HG02840 (cell line): ENCODE data around the gene ZNF609.

ENCODE experiments used
- ATAC-seq: cut with Tn5 transposase; IDR thresholded peaks from one replicate; pipeline ENCODE4 v1.9.1; 2021; ENCODE audit warnings: mild to moderate bottlenecking, moderate library complexity, moderate number of reproducible peaks; ENCODE audit not compliant: unreplicated experiment, low FRiP score

The ZNF609 gene, protein sequence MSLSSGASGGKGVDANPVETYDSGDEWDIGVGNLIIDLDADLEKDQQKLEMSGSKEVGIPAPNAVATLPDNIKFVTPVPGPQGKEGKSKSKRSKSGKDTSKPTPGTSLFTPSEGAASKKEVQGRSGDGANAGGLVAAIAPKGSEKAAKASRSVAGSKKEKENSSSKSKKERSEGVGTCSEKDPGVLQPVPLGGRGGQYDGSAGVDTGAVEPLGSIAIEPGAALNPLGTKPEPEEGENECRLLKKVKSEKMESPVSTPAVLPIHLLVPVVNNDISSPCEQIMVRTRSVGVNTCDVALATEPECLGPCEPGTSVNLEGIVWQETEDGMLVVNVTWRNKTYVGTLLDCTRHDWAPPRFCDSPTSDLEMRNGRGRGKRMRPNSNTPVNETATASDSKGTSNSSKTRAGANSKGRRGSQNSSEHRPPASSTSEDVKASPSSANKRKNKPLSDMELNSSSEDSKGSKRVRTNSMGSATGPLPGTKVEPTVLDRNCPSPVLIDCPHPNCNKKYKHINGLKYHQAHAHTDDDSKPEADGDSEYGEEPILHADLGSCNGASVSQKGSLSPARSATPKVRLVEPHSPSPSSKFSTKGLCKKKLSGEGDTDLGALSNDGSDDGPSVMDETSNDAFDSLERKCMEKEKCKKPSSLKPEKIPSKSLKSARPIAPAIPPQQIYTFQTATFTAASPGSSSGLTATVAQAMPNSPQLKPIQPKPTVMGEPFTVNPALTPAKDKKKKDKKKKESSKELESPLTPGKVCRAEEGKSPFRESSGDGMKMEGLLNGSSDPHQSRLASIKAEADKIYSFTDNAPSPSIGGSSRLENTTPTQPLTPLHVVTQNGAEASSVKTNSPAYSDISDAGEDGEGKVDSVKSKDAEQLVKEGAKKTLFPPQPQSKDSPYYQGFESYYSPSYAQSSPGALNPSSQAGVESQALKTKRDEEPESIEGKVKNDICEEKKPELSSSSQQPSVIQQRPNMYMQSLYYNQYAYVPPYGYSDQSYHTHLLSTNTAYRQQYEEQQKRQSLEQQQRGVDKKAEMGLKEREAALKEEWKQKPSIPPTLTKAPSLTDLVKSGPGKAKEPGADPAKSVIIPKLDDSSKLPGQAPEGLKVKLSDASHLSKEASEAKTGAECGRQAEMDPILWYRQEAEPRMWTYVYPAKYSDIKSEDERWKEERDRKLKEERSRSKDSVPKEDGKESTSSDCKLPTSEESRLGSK (N-terminal part only)

DNA sequence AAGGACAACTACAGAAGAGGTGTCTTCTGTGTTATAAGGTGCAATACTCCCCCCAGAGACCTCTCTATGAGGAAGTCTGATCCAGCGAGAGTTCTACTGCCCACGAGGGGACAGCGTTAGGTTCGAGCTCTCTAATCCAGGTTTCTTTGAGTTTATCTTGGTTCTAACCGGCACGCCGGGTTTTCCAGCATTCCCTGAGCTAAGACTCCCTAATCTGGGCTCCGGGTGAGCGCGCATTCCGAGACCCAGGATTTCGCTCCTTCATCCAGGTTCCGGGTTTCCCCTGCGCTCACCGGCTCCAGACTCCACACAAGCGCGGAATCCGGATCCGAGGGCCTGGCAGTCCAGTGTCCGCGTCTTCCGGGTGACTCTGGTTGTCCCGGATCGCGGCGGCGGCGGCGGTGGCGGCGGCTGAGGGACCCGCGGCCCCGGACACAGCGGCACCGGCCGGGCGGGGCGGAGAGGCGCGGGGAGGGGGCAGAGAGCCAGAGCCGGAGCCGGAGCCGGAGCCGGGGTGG lies at the start of gene ZNF609:
Gene ZNF609 (plus strand): TSS at position 373 of the 518 bp plus-strand sequence. CDS start 38,842 bp downstream, outside the sequence.
- no peak for ATAC-seq

DNA sequence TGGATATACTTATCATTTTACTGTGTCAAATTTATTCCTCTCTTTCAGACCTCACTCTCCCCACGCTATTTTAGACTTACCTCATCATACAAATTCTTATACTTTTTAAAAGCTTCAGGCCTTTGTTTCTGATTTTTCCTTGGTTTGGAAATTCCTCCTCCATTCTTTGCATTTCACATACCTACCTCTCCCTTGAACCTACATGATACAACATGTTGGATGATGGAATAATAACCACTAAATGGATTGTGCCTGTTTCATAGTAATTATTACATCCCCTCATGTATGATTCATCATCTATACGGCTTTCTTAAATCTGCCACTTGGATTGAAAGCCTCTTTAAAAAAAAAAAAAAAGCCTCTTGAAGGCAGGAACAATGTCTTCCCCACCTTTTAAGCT lies 48.2 kb upstream of the ZNF609 start:
- ATAC-seq, result no peak

DNA sequence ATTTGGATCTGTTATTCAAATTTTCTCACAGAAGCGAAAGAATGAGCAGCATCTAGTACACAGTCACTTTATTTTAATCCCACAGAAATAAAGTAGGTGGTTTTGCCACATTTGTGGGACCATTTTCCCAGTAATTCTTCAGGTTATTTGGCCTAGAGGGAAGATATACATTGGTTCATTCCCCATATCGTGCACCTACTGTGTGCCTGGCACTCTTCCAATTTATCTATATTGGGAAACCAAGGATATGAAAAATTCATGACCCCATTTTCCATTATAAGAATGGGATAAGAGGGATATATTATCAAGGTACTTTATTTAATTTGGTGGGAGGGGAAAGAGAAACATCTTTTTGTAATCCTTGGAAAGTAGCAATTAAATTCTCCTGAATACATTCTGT lies 37.7 kb upstream of the ZNF609 start:
- no peak for ATAC-seq

DNA sequence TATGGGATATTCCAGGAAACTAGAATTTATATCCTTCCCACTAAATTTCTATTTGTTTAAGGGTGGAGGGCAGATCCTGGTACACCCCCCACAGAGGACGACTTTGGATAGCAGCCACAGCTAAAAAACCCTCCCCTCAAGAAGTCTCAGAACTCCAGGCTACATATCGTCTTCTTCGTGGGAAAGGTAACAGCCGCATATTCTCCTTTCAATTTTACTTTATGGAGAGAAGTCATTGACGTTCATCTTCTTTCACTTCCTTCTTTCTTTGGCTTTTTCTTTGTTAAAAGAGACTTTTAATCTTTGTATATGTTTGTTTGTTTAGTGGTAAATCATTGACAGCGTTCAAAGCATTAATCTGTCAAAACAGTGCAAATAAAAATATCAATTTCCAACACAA lies 36.4 kb upstream of the ZNF609 start:
- ATAC-seq, result no peak

DNA sequence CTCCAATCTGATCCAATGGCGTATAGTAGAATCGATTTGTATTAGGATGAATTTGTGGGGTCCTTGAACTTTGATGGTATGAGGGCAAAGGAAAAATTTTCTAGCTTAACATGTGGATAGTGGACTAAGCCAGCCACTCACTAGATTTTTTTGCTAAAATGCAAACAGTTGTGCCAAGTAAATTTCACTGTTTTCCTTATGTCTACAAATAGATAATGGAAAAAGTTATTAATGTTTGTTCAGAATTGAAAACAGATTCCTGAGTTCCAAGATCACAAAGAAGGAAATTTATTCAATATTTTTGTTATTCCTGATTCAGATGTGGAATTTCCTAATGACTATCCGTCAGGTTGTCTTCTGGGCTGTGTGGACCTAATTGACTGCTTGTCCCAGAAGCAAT lies 35.2 kb upstream of the ZNF609 start:
- ATAC-seq, result no peak

DNA sequence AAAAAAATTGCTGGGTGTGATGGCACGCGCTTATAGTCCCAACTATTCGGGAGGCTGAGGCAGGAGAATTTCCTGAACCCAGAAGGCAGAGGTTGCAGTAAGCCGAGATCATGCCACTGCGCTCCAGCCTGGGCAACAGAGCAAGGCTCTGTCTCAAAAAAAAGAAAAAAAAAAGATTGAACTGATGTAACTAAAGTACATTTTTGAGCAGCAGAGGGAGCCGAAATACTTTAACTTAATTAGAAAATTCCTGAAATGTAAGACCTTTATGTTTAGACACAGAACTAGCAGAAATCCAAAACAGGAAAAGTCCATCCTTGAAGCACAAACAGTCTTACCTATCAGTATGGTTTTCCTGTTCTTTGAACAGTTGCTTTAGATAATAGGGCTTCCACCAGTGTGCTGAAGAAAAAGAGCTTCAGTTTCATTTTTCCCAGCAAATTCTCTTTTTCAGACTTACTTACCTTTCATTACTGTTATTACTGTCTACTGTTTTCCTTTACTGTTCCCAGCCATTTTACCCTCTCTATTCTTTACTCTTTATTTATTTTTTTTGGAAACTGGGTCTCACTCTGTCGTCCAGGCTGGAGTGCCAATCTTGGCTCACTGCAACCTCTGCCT lies 33.4 kb upstream of the ZNF609 start:
- ATAC-seq, result no peak

DNA sequence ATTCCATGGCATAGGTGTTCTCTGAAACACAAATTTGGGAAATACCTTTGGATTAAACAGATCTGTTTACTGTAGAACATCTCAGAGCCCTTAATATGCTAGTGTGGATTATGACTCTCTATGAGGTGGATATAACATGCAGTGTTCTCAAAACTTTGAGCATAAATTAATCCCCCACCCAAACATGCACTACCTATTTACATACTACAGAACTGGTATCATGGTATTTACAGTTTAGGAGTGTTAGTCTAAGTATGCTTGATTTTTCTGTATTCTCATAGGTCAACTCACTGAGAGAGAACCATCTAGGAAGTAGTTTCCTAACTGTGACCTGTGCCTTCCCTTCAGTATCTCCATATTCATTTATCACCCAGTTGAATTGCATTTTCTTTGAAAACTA lies 30.9 kb upstream of the ZNF609 start:
- ATAC-seq, result no peak

DNA sequence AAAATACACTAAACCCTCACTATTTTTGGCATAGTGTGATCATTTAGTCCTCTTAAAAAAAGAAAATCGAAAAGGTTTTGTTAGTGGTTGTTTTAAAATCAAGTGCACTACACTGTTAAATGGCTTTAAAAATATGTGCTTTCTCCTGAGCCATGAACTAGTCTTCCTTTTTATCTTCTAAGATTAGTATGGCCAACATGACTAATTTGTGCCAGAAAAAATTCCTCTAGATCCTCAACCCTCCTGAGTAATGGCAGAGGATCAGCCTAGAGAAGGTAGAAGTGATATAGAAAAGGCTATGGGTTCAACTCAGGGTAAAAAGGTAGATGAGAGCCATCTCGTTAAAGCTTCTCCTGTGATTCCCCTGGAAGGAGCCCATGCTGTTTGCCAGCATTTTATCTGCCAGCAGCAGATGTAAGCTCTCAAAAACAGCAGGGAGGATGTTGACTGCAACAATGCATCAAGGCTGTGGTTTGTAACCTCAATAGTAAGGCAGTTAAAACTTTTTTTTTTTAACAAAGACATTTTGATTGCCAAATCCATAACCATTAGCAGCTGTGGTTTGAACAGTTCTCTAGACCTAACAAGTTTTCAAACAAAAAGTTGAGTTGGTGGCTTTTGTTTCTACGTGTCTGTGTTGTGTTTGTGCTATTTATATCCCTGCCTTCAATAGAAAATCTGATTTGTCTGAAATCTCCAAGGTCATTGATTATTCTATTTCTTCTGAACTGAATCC lies 30.2 kb upstream of the ZNF609 start:
- no peak for ATAC-seq

DNA sequence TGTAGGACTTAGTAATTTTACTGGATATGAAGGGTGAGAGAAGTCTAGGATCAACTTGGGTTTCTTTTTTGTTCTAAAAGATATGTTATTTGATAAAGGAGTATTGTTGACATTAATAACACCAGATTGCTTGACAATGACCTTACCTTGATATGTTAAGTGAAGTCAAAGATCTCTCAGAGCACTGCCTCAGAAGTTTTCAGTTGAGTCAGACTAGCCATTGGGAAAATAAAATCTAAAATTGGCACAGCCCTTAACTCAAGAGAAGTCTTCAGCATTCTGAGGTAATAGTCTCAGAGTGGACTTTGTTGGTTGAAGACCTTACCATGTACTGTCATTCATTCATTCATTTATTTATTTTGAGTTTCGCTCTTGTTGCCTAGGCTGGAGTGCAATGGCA lies 22.4 kb upstream of the ZNF609 start:
- no peak for ATAC-seq

GRCh38 chr15:64438653-64439447 lies 21.5 kb upstream of the ZNF609 start:
- ATAC-seq, result no peak

- ATAC-seq, result no peak
These were observed 18.5 kb upstream of the ZNF609 start for GRCh38 chr15:64441852-64442251.

DNA sequence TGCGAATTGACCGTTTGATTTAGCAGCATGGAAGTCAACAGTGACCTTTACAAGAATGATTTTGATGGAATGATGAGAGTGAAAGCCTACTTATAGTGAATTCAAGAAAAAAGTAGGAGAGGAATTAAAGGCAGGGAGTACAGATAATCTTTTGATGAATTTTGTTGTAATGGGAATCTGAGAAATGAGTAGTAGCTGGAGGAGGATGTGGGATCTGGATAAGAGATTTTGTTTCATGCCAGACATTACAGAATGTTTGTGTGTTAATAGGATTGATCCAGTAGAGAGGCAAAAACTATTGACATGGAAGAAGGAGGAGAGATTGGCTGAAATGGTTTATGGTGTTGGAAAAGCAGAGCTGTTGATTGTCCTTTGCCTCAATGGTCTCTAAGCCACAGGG lies 17.4 kb upstream of the ZNF609 start:
- ATAC-seq, result no peak

GRCh38 chr15:64443747-64444621 lies 16.4 kb upstream of the ZNF609 start:
- peak; percentile 65 for ATAC-seq

DNA sequence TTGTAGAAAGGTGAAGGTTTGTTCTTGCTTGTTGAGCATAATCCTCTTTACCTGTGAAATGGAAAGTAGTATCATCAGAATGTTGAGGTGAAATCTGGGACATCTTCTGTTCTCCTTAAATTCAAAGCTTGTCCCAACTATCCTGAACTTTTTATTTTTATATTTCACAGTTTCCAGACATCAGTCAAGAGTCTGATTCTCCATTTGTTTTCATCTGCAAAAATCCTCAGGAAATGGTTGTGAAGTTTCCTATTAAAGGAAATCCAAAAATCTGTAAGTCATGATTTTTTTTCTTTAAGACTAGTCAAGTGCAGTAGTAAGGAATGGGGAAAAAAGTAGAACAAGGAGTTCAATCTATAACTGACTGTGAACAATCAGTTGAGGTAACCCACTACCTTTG lies 15.5 kb upstream of the ZNF609 start:
- no peak for ATAC-seq

DNA sequence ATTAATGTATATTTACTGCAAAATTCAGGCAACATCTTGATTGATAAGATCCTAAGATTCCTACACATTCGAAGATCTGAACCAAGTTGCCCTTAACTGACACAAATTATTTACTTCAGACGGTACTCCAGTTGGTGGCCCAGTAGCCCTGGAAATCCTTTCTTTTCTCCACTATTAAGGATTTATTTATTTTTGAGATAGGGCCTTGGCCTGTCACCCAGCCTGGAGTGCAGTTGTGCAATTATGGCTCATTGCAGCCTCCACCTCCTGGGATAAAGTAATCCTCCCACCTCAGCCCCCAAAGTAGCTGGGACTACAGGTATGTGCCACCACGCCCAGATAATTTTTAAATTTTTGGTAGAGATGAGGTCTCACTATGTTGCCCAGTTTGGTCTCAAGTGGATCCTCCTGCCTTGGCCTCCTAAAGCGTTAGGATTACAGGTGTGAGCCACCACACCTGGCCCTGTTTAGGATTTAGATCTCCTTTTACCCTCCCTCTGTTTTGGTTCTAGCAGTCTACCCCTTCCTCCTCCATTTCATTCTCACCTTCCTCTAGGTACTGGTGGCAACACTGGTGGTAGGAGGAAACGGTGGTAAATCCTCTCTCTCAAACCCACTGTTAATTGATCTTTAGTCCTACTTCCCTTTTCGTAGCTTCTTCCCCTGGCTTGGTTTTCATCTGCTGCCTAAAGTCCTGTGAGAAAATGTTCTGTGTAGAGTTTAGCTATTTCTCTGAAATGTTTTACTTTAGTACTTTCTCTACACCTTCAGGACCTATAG lies 12.7 kb upstream of the ZNF609 start:
- ATAC-seq, result no peak

DNA sequence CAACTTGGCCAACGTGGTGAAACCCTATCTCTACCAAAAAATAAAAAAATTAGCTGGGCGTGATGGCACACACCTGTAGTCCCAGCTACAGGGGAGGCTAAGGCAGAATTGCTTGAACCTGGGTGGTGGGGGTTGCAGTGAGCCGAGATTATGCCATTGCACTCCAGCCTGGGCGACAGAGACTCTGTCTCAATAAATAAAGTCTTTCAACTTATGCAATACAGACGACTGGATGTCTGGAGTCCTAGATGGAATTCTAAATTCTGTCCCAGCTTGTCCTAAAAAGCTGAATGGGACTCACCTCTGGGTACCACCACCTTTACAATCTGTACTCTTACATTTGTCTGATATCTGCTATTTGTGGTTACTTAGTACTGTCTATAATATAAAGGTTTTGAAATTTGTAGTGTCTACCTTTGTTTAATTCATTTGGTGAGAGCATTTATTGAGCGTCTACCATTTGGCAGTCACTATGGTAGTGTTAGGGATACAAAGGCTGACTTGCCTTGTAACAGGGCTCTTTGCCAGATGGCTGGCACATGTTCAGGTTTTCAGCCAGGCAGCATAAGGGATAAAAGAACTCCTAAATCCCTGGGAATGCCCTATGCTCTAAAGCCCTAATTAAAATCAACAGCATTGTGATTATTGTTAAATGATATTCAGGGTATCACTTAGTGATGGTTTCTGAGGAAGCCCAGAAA lies 7.2 kb upstream of the ZNF609 start:
- ATAC-seq, result no peak

DNA sequence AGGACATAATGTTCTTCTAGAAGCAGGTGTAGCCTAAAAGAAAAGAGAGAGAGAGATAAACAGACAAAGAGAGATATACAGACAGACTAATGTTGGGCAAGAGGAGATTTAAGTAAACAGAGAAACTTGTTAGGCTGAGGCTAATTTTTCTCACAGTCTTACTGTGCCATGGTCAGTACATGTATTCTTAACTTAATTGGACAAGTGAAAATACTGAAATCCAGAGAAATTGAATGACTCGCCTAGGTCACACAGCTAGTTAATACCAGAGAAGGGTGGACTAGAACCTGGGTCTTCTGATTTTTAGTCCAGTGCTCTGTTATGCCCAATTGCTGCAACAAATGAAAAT lies 6.7 kb upstream of the ZNF609 start:
- ATAC-seq, result no peak
